Stimulated activated CD4-positive, alpha-beta T cell treated with anti-CD3 and anti-CD28 coated beads, Interleukin-4, amount 100 ng/mL, for 24 hours (primary cell): ENCODE measurements around the gene KRTAP3-3.
"Not testable (repeated sequence)": the region's sequence is repeated elsewhere in the genome, so short reads cannot be mapped to it uniquely, and the experiment has no call there.

Experiments
- DNase-seq: peaks from one replicate; pipeline ENCODE4 v3.0.0-alpha.2; 2020

Gene KRTAP3-3

GRCh38 chr17:40993839-40994238 is at the start of gene KRTAP3-3:
Gene KRTAP3-3 (minus strand): TSS chr17:40994164. CDS start chr17:40994097, 67 bp downstream.
- DNase-seq, result no peak

DNA sequence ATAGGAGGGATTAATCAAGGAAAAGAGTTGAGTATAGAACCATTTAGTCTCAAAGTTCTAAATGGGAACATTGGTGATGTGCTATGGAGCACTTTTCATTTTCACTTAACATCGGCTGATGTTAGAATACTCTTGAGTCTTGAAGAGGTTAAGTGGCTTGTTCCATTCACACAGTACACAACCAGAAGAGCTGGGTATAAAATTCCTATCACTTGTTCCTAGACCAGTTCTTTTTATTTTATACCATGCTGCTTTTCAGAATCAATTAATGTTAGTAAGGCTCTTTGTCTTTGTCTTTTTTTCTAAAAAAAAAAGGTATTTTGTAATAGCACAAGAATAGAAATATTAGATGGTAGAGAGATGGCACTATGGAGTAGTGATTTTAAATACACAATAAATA is 49.0 kb upstream of the KRTAP3-3 start:
- no peak for DNase-seq

DNA sequence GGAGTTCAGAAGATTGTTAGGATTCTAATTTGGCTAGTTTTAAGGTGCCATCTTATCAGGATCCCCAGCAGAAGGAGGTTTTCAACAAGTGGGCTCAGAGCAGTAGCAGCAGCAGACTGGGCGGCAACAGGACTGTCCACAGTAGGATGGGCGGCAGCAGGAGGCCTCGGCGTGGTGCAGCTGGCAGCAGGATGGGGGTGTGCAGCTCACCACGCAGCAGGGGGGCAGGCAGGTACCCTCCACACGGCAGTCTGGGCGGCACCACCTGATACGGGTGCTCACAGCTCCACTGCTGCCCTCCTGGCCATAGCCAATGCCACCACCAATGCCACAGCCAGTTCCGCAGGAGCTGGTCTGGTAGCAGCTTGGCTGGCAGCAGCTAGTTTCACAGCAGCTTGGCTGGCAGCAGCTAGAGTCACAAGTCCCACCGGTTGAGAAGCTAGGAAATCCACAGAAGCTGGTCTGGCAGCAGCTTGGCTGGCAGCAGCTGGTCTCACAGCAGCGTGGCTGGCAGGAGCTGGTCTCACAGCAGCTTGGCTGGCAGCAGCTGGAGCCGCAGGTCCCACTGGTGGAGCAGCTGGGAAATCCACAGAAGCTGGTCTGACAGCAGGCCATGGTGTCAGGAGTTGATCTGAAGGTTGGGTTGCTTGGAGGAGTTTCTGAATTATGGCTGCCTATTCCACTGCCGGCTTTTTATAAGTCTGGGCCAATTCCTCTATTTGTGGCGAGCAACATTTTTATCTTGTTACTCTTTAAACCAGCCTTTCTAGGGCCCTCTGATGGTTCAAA is 47.0 kb upstream of the KRTAP3-3 start, which contains the start of gene KRTAP1-1:
TSS of gene KRTAP1-1 (minus strand) at position 668 of the 789 bp plus-strand sequence. CDS start at position 615, 53 bp downstream.
- DNase-seq, result not testable (repeated sequence)

GRCh38 chr17:41037853-41038350 is 43.9 kb upstream of the KRTAP3-3 start:
- no peak for DNase-seq

- DNase-seq, result not testable (repeated sequence)
These were observed 40.5 kb upstream of the KRTAP3-3 start, which contains the start of gene KRTAP1-3 for GRCh38 chr17:41034346-41034935. Gene KRTAP1-3 (minus strand): TSS chr17:41034874. CDS start chr17:41034821, 53 bp downstream.

DNA sequence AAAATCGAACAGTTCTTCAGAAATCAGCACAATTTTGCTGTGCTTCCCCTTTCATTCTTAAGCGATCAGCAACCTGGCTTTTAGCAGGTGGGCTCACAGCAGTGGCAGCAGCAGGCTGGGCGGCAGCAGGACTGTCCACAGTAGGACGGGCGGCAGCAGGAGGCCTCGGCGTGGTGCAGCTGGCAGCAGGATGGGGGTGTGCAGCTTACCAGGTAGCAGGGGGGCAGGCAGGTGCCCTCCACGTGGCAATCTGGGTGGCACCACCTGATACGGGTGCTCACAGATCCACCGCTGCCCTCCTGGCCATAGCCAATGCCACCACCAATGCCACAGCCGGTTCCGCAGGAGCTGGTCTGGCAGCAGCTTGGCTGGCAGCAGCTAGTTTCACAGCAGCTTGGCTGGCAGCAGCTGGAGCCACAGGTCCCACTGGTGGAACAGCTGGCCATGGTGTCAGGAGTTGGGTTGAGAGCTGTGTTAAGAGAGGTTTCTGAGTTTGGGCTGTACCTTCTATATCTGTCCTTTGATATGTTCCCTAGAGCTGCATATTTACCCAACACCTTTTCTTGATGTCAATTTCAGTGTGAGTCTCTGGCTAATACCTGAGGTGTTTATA is 35.8 kb upstream of the KRTAP3-3 start, which contains the start of gene KRTAP1-4:
TSS of gene KRTAP1-4 (minus strand) at position 563 of the 613 bp plus-strand sequence. CDS start at position 446, 117 bp downstream.
- no peak for DNase-seq

- DNase-seq, result no peak
These were observed 32.9 kb upstream of the KRTAP3-3 start, which contains the start of gene KRTAP1-5 for GRCh38 chr17:41026715-41027471. Gene KRTAP1-5 (minus strand): TSS chr17:41027208. CDS start chr17:41027155, 53 bp downstream.

- no peak for DNase-seq
These were observed 30.7 kb upstream of the KRTAP3-3 start for GRCh38 chr17:41024697-41025096.

- no peak for DNase-seq
These were observed 26.4 kb upstream of the KRTAP3-3 start for GRCh38 chr17:41020336-41020735.

GRCh38 chr17:41019415-41019814 is 25.5 kb upstream of the KRTAP3-3 start:
- DNase-seq, result no peak

DNA sequence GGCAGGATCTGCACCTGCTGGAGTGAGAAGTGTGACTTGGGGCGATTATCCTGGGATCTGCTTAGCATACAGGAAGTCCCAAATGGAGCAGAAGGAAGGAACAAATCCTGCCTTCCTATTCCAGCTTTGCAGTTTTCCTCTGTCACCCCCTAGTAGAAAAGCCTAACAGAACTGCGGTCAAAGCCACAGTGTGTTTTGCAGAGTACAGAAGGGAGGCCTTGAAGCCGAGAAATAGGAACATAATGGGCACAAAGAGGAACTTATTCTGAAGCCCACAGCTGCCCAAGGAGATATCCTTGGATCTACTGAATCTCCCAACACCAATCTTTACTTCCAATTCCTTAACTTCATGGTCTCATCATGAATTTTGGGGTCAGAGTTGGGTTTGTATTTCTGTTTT is 24.6 kb upstream of the KRTAP3-3 start:
- no peak for DNase-seq

- no peak for DNase-seq
These were observed 22.7 kb upstream of the KRTAP3-3 start for GRCh38 chr17:41016578-41017215.

DNA sequence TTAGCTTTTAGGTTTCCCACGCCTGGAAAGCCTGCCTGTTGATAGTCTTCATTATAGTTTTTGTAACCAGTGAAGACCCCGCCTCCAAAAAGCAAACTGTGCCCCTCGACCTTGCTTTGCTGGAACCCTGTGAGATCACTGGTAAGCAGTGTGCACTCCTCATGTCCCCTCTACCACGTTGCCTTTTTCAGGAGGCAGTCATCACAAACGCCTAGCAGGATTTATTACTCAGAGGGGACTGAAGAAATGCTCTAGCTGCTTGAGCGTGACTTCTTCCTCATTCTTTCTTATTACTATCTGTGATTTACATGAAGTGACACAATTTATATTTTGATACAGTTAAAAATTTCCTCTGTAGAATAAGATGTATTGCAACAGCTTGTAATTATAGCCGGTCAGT is 21.5 kb upstream of the KRTAP3-3 start:
- no peak for DNase-seq

DNA sequence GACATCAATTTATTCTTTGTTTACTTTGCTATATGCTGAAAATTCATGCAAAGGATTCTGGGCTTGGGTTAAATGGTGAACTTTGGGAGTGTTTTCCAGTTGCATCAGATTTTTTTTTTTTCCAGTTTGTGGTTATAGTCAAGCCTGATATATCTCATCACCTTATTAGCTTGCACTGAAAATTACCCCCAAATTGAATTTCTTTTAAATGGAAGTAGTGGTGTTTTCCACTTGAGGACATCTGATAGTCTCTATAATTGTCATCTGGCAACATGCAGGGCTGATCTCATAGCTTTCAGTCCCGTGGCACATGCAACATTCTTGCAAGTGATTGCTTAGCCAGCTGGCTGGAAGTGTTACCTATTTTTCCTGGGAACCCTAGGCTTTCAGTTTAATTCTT is 19.6 kb upstream of the KRTAP3-3 start:
- DNase-seq, result no peak

GRCh38 chr17:41013181-41013580 is 19.2 kb upstream of the KRTAP3-3 start:
- no peak for DNase-seq

DNA sequence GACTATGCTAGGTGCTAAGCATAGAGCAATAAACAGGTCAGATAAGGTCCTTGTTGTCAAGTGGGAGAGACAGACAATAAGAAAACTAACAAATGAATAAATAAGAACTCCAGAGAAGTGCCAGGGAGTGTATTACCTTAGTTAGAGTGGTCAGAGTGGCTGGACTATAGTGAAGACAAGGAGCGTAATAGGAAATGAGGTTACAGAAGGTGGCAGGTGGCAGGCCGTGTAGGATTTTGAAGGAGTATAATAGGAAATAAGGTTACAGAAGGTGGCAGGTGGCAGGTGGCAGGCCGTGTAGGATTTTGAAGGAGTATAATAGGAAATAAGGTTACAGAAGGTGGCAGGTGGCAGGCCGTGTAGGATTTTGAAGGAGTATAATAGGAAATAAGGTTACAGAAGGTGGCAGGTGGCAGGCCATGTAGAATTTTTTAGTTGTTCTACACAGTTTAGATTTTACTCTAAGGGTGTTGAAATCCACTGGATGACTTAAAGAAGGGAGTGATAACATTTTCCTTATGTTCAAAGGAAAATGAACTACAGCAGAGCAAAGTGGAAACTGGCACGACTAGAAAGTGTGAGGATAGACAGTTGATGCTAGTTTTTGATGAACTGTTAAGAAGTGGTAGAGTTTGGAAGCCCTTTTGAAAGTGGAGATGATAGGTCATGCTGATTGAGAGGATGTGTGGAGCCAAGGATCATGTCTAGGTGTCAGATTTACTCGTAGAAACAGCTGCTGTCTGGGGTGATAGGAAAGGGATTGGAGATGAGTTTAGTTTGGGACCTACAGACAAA is 18.6 kb upstream of the KRTAP3-3 start:
- no peak for DNase-seq

- DNase-seq, result no peak
These were observed 16.5 kb upstream of the KRTAP3-3 start for GRCh38 chr17:41010441-41010840.

- DNase-seq, result no peak
These were observed 16.0 kb upstream of the KRTAP3-3 start for GRCh38 chr17:41009936-41010335.

DNA sequence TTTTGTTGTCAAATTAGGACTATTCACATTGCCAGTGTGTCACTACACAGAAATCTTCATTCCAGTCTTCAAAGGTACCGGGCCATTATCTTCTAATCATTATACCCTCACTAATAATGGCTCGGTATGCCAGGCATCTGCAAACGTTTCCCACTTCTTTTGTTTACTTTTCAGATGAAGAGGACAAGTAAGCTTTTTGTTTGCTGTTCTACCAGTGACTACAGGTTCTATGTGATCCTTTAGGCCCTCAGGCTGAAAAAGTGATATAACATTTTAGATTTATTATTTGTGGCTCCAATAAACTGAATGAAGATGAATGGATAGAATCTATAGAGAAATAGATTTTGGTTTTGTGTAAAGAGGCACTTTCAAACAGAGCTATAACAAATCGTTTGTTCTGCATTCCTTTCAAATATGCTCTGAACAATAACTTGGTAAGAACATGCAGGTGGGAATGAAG is 15.4 kb upstream of the KRTAP3-3 start:
- no peak for DNase-seq

DNA sequence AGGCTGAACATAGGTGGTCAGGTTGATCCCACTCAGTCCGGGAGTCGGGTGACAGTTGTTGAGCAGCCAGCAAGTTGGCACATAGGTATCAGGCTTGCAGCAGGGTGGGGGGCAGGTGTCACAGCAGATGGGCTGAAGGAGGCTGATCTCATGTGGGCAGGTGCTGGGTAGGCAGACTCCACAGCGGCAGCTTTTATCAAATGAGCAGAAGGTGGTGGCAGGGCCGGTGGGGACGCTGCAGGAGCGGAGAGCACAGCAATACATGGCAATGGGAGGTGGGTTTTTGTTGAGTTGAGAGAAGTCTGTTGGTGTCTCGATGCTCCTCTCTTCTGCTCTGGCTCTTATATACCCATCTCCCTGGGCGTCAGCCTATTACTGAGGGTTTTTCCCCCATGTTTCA is 14.8 kb upstream of the KRTAP3-3 start, which contains the start of gene KRTAP3-1:
TSS of gene KRTAP3-1 (minus strand) at position 318 of the 400 bp plus-strand sequence. CDS start at position 264, 54 bp downstream.
- DNase-seq, result no peak

DNA sequence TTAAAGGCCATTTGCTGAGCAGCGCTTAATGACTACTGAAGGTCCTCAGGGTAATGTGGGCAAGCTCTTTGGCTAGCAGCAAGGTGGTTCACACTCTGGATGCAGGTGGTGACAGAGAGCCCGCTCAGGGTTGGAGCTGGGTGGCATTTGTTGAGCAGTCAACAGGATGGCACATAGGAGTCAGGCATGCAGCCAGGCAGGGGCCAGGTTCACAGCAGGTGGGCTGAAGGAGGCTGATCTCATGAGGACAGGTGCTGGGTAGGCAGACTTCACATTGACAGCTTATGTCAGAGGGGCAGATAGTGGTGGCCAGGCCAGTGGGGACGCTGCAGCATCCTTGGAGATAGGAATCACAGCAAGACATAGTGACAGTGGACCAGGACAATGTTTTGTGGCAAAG is 10.4 kb upstream of the KRTAP3-3 start:
- DNase-seq, result no peak
